GM18951 (cell line): ENCODE data around the gene DTNBP1.
"Not testable (repeated sequence)": the region's sequence is repeated elsewhere in the genome, so short reads cannot be mapped to it uniquely, and the experiment has no call there.

Experiments used
- POLR2A ChIP-seq: IDR thresholded peaks from 4 replicates; pipeline ENCODE4 v1.6.1; 2011; ENCODE audit warnings: mild to moderate bottlenecking; ENCODE audit not compliant: insufficient read length, insufficient read depth; ENCODE audit errors: extremely low read depth
- in situ Hi-C: fragments of 300-500 bp; cut with MboI; formaldehyde crosslinking; loops from one replicate; pipeline ENCODE4 v1.12.0; 2022; ENCODE audit warnings: low sequenced_read_pairs, mixed read lengths, inconsistent platforms; ENCODE audit not compliant: unreplicated experiment

Gene DTNBP1

GRCh38 chr6:15681946-15682345 is 19.1 kb upstream of the DTNBP1 start:
- TF ChIP-seq POLR2A, result no peak
- in situ Hi-C loops, result no loop called here

DNA sequence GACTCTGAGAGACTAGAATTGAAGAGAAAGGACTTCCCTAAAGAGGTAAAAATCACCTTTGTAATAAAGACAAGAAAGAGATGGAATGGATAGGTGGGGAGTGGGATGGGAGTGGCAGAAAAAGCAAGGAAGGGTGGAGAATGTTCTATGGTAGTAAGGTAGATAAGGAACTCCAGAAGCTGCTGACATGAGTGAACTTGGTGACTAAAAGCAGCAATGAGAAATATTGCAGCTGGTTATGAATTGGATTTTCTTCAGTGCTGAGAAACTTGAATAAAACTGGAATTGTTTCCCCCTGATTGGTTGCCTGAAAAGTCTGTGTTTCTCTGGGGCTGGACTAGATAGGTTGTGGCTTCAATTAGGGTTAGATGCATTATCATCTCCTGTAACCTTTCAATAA is 15.7 kb upstream of the DTNBP1 start:
- TF ChIP-seq POLR2A, result no peak
- in situ Hi-C loops, result no loop called here

- in situ Hi-C loops, result no loop called here
- no peak for TF ChIP-seq POLR2A
Measured at GRCh38 chr6:15677822-15678221, 15.0 kb upstream of the DTNBP1 start.

DNA sequence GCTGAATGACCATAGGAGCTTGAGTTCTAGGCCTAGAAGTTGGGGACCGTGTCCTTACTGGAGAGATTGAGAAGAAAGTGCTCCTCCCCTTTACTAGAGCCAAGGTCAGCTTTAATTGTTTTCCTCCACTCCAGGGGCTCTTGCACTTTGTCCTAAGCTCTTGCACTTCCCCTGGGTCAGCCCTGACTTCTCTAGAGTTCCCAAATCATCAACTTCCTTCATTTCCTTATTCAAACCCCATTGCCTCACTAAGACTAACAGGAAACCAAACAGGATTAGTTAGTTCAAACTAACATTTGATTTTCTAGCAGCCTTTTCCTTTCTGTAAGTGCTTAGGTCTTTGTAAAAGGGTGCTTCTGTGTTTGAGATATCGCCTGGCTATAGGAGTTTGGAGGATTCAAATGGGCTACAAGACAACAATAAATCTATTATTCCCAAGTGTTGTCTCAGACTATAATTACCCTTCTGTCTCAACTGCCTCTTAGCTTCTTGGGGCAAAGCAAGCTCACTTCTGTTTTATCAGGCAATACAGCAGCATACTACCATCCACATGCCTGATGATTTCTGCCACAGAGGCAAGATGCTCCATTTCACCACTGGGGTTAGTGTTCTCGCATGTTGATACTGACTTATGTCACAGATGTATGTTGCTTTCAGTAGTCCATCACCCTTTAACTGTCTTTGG is 12.8 kb upstream of the DTNBP1 start:
- in situ Hi-C loops, result no loop called here
- TF ChIP-seq POLR2A, result no peak

DNA sequence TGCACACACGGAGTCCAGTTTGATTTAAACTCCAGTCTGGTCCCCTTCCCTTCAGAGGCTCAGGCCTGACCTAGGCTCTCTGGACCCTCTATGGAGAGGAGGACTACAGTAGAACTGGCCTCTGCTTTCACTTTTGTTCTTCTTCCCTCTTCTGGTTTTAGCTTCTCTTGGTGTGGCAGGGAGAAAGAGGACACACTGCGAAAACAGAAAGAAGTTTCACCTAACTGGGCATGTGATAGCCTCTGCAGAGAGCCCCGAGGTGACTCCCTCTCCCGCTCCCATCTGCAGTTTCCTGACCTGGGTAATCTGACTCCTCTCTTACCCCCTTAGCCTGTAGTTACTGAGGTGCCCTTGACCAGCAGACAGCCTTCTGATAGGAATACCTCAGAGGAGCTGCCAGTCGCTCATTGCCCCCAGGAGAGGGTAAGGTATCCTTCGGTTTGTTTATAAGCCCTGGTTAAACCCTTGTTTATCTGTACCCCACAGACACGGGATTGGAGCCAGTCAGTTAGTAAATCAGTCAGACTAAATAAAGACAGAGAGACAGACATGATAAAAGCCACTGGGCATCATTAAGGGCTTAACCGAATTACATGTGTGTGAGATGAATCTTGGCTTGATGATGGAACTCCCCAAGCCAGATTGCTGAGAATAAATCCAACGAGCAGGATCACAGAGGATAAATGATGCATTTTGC is 12.0 kb upstream of the DTNBP1 start:
- in situ Hi-C loops, result no loop called here

DNA sequence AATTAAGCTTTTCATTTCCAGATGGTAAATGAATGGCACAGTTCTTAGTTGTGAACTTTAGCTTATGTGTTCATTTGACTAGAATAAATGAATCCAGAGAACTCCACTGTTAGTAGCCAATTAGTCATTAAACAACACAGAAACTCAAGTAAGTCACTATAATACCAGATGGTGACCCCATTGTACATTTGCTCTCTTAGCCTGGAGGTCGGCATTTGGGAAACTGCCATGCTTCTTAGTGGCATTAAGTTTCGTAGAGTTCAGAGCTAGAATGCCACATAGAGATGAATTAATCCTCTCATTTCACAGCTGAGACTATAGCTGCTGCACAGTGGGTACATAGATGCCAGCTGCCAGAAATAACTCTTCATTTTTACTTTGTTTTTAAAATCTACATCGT is 10.8 kb upstream of the DTNBP1 start:
- no peak for TF ChIP-seq POLR2A
- in situ Hi-C loops, result no loop called here

More for the DNA sequence above, 12.0 kb upstream of the DTNBP1 start:
- TF ChIP-seq POLR2A, result no peak

GRCh38 chr6:15672818-15673217 is 10.0 kb upstream of the DTNBP1 start:
- in situ Hi-C loops, result no loop called here
- no peak for TF ChIP-seq POLR2A

DNA sequence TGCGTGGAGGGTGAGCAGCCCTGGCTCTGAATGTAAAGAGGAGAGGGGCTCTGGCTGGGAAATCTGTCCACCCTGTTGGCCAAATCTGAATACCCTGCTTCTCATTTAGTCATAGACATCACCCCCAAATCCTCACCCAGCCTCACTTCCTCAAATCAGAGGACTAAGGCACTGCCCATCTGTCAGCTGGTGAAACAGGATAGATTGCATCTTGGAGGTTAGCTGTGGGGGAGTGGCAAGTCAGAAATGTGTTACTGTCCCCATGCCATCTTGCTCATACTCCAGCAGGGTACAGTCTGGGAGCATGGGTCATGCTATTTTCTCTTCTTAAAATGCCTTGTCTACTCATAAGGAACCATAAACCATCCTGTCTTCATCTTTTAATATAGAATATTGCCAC is 9.5 kb upstream of the DTNBP1 start:
- no peak for TF ChIP-seq POLR2A
- in situ Hi-C loops, result no loop called here

GRCh38 chr6:15668918-15669317 is 6.1 kb upstream of the DTNBP1 start:
- in situ Hi-C loops, result no loop called here

DNA sequence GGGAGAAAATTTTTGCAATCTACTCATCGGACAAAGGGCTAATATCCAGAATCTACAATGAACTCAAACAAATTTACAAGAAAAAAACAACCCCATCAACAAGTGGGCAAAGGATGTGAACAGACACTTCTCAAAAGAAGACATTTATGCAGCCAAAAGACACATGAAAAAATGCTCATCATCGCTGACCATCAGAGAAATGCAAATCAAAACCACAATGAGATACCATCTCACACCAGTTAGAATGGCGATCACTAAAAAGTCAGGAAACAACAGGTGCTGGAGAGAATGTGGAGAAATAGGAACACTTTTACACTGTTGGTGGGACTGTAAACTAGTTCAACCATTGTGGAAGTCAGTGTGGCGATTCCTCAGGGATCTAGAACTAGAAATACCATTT is 4.1 kb upstream of the DTNBP1 start:
- in situ Hi-C loops, result not testable (repeated sequence)

More at GRCh38 chr6:15668918-15669317, 6.1 kb upstream of the DTNBP1 start:
- no peak for TF ChIP-seq POLR2A

DNA sequence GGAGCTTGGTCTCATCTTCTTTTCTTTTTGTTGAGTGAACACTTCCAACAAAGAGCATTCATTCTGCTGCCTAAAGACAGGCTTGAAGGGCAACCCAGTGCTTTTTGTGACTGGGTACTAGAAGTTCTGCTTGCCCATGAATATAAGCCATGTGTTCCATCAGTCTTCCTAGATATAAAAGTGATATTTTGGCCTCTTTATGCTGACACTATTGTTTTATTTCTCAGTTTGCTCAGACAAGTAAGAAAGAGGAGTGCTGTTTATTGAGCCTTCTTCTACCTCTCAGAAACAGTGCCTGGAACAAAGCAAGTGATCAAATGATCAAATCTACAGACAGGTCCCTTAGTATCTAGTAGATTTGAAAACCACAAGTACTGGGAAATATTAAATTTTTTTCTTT is 2.4 kb upstream of the DTNBP1 start:
- no peak for TF ChIP-seq POLR2A
- in situ Hi-C loops, result no loop called here

- no peak for TF ChIP-seq POLR2A
- in situ Hi-C loops, result no loop called here
Measured at GRCh38 chr6:15663130-15663871, 473 bp upstream of the DTNBP1 start.

DNA sequence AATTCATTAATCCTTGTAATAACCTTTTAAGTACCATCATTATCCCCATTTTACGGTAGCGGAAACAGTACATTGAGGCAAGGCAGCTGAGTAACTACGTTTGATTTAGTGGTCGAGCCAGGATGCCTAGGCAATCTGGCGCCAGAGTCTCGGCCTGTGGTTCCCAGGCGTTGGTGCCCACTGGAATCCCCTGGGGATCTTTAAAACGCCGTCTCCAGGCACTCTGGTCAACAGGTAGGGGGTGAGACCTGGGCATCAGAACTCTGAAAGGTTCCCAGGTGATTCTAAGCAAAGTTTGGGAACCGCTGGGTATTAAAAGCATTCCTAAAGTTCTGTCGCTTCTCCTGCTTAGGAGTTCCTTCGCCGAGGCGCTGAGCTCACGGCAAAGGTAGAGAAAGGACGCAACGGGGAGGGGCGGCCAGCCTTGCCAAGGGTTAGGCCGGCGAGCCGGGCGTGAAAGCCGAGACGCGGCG is 939 bp downstream of the DTNBP1 start:
- in situ Hi-C loops, result no loop called here
- no peak for TF ChIP-seq POLR2A

DNA sequence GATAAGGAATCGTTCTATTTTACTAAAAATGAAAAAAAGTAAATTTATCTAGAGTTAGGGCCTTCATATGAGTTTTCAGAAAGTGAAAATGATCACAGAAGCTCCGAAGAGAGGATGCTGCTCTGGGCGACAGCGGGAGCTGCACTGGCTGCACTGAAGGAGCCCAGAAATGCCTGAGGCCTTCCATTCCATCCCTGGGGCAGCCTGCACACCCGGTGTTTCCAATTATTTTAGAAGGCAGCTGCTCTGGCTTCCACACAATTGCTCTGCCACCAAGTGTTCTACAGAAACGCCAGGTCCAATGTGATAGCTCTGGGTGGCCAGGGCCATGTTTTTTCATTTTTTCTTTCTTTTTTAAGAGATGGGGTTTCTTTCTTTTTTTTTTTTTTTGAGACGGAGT is 3.6 kb downstream of the DTNBP1 start:
- TF ChIP-seq POLR2A, result no peak
- in situ Hi-C loops, result no loop called here
